K562 (cell line): ENCODE data around the gene OLFM3. TPM values are rescaled to one million over a fixed set of nuclear protein-coding genes. Genes with fewer than 3 reads are reported as not detected.

Experiments
- ATAC-seq: fragments of 200-7000 bp; cut with Tn5 transposase; 3 replicates; pipeline ENCODE4 v1.9.1; 2020; ENCODE audit warnings: moderate library complexity
- BruUV-seq: library from RNA; stranded (reverse); fragments of 400-500 nt; replicated peaks from 2 replicates; lab custom pipeline; 2021; lab: Mats Ljungman, UMichigan
- CTCF ChIA-PET: fragments of 300-600 bp; formaldehyde crosslinking; extraction: SDS; loops from one replicate; lab custom pipeline; 2021; ENCODE audit warnings: low intra/inter-chr PET ratio; lab: Yijun Ruan, JAX
- POLR2A ChIA-PET: fragments of 300-600, 350-650 bp; sonication (Branson Sonifier 250); formaldehyde crosslinking; extraction: SDS; loops from one replicate; lab custom pipeline; 2021; ENCODE audit warnings: antibody characterized with exemption, inconsistent platforms; lab: Yijun Ruan, JAX
- DNase-seq, 4 experiments: peaks; one replicate each; pipeline versions ENCODE4 v3.0.0 to v3.0.0-alpha.2; 2011 to 2018; ENCODE audit warnings: low spot score in 3 of 4, mixed read lengths in 3 of 4; ENCODE audit errors: extremely low read depth in 1 of 4
- FAIRE-seq: peaks from 2 replicates; lab custom pipeline; 2011; peaks lifted over from hg19 to GRCh38; lab: Jason Lieb, UNC
- H2AFZ ChIP-seq: 2 replicates; pipeline ENCODE4 v1.6.0; 2011; ENCODE audit warnings: low read depth, low read length, control low read depth, inconsistent platforms
- H3K27ac ChIP-seq: fragments of 200-600 bp; 3 replicates; pipeline ENCODE4 v1.8.0; 2011; ENCODE audit warnings: low read depth, mild to moderate bottlenecking, control low read depth, inconsistent platforms, low read length, moderate library complexity, mixed read lengths; ENCODE audit errors: extremely low read depth
- H3K27me3 ChIP-seq, 2 experiments: fragments of 300-600 bp in 1 of 2; 2 replicates in 1 of 2; 3 replicates in 1 of 2; pipeline versions ENCODE4 v1.6.0 to v1.8.0; 2011; ENCODE audit warnings: inconsistent platforms in 2 of 2, low read length in 2 of 2, mild to moderate bottlenecking in 1 of 2, mixed read lengths in 1 of 2, moderate library complexity in 1 of 2; ENCODE audit not compliant: control insufficient read depth in 2 of 2, insufficient read depth in 2 of 2
- H3K36me3 ChIP-seq: fragments of 300-600 bp; 3 replicates; pipeline ENCODE4 v1.8.0; 2011; ENCODE audit warnings: mild to moderate bottlenecking, low read length, inconsistent platforms; ENCODE audit not compliant: control insufficient read depth, insufficient read depth
- H3K4me1 ChIP-seq, 2 experiments: fragments of 200-600 bp in 1 of 2; replicated peaks in 1 of 2; 2 replicates in 1 of 2; 3 replicates in 1 of 2; pipeline versions ENCODE4 v1.5.1 to v1.8.0; 2011; ENCODE audit warnings: inconsistent platforms in 2 of 2, low read length in 2 of 2, mild to moderate bottlenecking in 1 of 2, mixed read lengths in 1 of 2, moderate library complexity in 1 of 2; ENCODE audit not compliant: control insufficient read depth in 2 of 2, insufficient read depth in 2 of 2
- H3K4me2 ChIP-seq: 2 replicates; pipeline ENCODE4 v1.6.1; 2011; ENCODE audit warnings: low read length, control low read depth, inconsistent platforms, mixed read lengths; ENCODE audit not compliant: insufficient read depth
- H3K4me3 ChIP-seq: fragments of 200-600 bp; sonication (generic), shearing (Covaris generic); 2 replicates; pipeline ENCODE4 v1.5.1; 2016; ENCODE audit warnings: control low read depth, inconsistent platforms
- H3K79me2 ChIP-seq: fragments of 200-600 bp; 3 replicates; pipeline ENCODE4 v1.8.0; 2011; ENCODE audit warnings: low read length, inconsistent platforms; ENCODE audit not compliant: control insufficient read depth, insufficient read depth
- H3K9ac ChIP-seq, 2 experiments: 2 replicates each; pipeline versions ENCODE4 v1.6.0 to v1.6.1; 2011; ENCODE audit warnings: low read depth in 2 of 2, low read length in 2 of 2, control low read depth in 1 of 2, inconsistent platforms in 1 of 2, mild to moderate bottlenecking in 1 of 2, mixed read lengths in 1 of 2; ENCODE audit not compliant: insufficient read depth in 1 of 2
- H3K9me1 ChIP-seq: one replicate; pipeline ENCODE4 v1.6.0; 2011; ENCODE audit warnings: inconsistent platforms, mild to moderate bottlenecking, low read length, moderate library complexity; ENCODE audit not compliant: control insufficient read depth, insufficient read depth
- H3K9me3 ChIP-seq: replicated peaks from 2 replicates; pipeline ENCODE4 v1.5.1; 2011; ENCODE audit warnings: low read depth, low read length, inconsistent platforms; ENCODE audit not compliant: control insufficient read depth, insufficient read depth
- H4K20me1 ChIP-seq: replicated peaks from 2 replicates; pipeline ENCODE4 v1.6.1; 2011; ENCODE audit warnings: low read length, inconsistent platforms, mixed read lengths; ENCODE audit not compliant: control insufficient read depth, insufficient read depth
- BRD9 ChIP-seq: fragments of 450-650 bp; IDR thresholded peaks from 2 replicates; pipeline ENCODE4 v1.6.1; 2018; ENCODE audit warnings: low read depth; ENCODE audit not compliant: partially characterized antibody
- GABPB1 ChIP-seq: sonication (generic); formaldehyde crosslinking; IDR thresholded peaks from 2 replicates; pipeline ENCODE4 v1.8.0; 2022; ENCODE audit warnings: mild to moderate bottlenecking, missing genetic modification reagents
- HMG20B ChIP-seq: fragments of 250-450 bp; sonication (Bioruptor Pico); IDR thresholded peaks from 2 replicates; pipeline ENCODE4 v1.5.0; 2021; ENCODE audit warnings: mild to moderate bottlenecking
- LCOR ChIP-seq: sonication (generic); formaldehyde crosslinking; IDR thresholded peaks from 2 replicates; pipeline ENCODE4 v1.8.0; 2022; ENCODE audit warnings: mild to moderate bottlenecking, missing genetic modification reagents
- LEF1 ChIP-seq: fragments of 450-650 bp; IDR thresholded peaks from 2 replicates; pipeline ENCODE4 v1.6.1; 2016; ENCODE audit warnings: mild to moderate bottlenecking
- MGA ChIP-seq: fragments of 450-650 bp; IDR thresholded peaks from 2 replicates; pipeline ENCODE4 v1.6.1; 2016; ENCODE audit warnings: mild to moderate bottlenecking, moderate library complexity
- RUNX1 ChIP-seq: sonication (generic); IDR thresholded peaks from 2 replicates; pipeline ENCODE4 v1.6.1; 2016; ENCODE audit warnings: antibody characterized with exemption, low read depth
- SAFB2 ChIP-seq: fragments of 200-400 bp; formaldehyde crosslinking; IDR thresholded peaks from 2 replicates; pipeline ENCODE4 v1.6.1; 2018; ENCODE audit warnings: borderline replicate concordance, low read length, low read depth, moderate library complexity; ENCODE audit not compliant: severe bottlenecking
- SREBF2 ChIP-seq: sonication (generic); formaldehyde crosslinking; IDR thresholded peaks from 2 replicates; pipeline ENCODE4 v1.4.0; 2020; ENCODE audit warnings: mild to moderate bottlenecking, missing genetic modification reagents
- TSC22D4 ChIP-seq: fragments of 450-650 bp; IDR thresholded peaks from 2 replicates; pipeline ENCODE4 v1.6.1; 2016; ENCODE audit warnings: missing genetic modification characterization, missing biosample characterization, control low read depth
- ZNF79 ChIP-seq: fragments of 250-450 bp; sonication (Bioruptor Pico); IDR thresholded peaks from 2 replicates; pipeline ENCODE4 v1.4.0; 2020; ENCODE audit warnings: low read depth, mild to moderate bottlenecking, moderate library complexity
- WGBS: fragments of 100-300 bp; shearing (Covaris generic); methylation state at CpG from one replicate; pipeline ENCODE4 v1.1.6; 2016; ENCODE audit warnings: low coverage, mixed read lengths; ENCODE audit not compliant: insufficient coverage; ENCODE audit errors: missing lambda C conversion rate; 5-methylcytosine and 5-hydroxymethylcytosine counted together
- in situ Hi-C: fragments of 300-500 bp; cut with MboI; formaldehyde crosslinking; loops from 4 replicates; pipeline ENCODE4 v1.15.0; 2018; ENCODE audit warnings: inconsistent platforms, mixed read lengths
- intact Hi-C: fragments of 100-400 bp; cut with micrococcal nuclease; formaldehyde crosslinking; loops from 2 replicates; pipeline ENCODE4 v1.14.2; 2022
- polyA plus RNA-seq, 8 experiments: library from polyadenylated mRNA; depleted of rRNA in 4 of 8; stranded (reverse) in 5 of 8; unstranded in 3 of 8; fragments of >200 nt; fragmentation: Nextera tagmentation in 2 of 8; fragmentation: Illumina TruSeq in 1 of 8; extraction: Ambion mirVana in 2 of 8; extraction: Trizol in 1 of 8; gene quantifications; 2 replicates each; pipeline versions ENCODE4 v1.2.1 to v1.2.3, GENCODE V29; 2011 to 2014; ENCODE audit warnings: inconsistent platforms in 1 of 8, missing spikeins in 1 of 8
- total RNA-seq, 7 experiments: library from RNA; depleted of rRNA in 6 of 7; stranded (reverse); fragments of >200 nt in 6 of 7; fragmentation: Illumina TruSeq in 2 of 7; extraction: Trizol in 2 of 7; gene quantifications; 2 replicates each; pipeline versions ENCODE4 v1.2.1 to v1.2.3, GENCODE V29; 2011 to 2021; ENCODE audit warnings: low replicate concordance in 1 of 7

Gene OLFM3
- total and polyA plus RNA-seq, 9 of the 15 experiments (the other 6 are each of a cell fraction or from before 2014, with no cell fraction given), result 0.07 TPM; not detected in 8

- DNase-seq (no peak), FAIRE-seq (no peak), ATAC-seq (no peak)
- BruUV-seq, result no TSS peak
- Histone ChIP-seq H4K20me1 (no peaks in the 10 kb centered on the region), H3K4me2 (no peak overlapping the region), H3K4me1 (no peaks in the 10 kb centered on the region), H3K9me1 (no peaks in the 10 kb centered on the region), H3K4me3 (no peak overlapping the region), H3K27ac (no peak overlapping the region), H3K79me2 (no peaks in the 10 kb centered on the region), H3K27me3 (no peaks in the 10 kb centered on the region), H2AFZ (no peak overlapping the region), H3K9ac (no peak overlapping the region), H3K9me3 (no peaks in the 10 kb centered on the region), H3K36me3 (no peaks in the 10 kb centered on the region)
- intact Hi-C loops (no loop called here), in situ Hi-C loops (no loop called here)
- ChIA-PET POLR2A (no interaction called here), CTCF (no interaction called here)
- WGBS, result under 1% methylated on average over 20 of the region's 20 CpGs
- TF ChIP-seq SAFB2 (no peak), LCOR (CRISPR knock-in tag) (no peak), RUNX1 (no peak), SREBF2 (CRISPR knock-in tag) (no peak), TSC22D4 (no peak), BRD9 (no peak), MGA (no peak), ZNF79 (CRISPR knock-in tag) (no peak), LEF1 (no peak), HMG20B (CRISPR knock-in tag) (no peak), GABPB1 (CRISPR knock-in tag) (no peak)
These were observed 561 bp downstream of the OLFM3 start for GRCh38 chr1:101995984-101996745.
